Ecto neural progenitor cell (in vitro differentiated cells): ENCODE data around the gene VDR.
"Not testable (repeated sequence)": the region's sequence is repeated elsewhere in the genome, so short reads cannot be mapped to it uniquely, and the experiment has no call there.

Source experiments
- DNase-seq: peaks from one replicate; pipeline ENCODE4 v3.0.0-alpha.2; 2018; ENCODE audit warnings: low spot score

The VDR gene

GRCh38 chr12:47828008-47828975 lies 76.5 kb downstream of the VDR start:
- DNase-seq = no peak

GRCh38 chr12:47825173-47825639 lies 79.6 kb downstream of the VDR start:
- no peak for DNase-seq

- no peak for DNase-seq
Observed at GRCh38 chr12:47824635-47825034, 80.2 kb downstream of the VDR start.

GRCh38 chr12:47824198-47824597 lies 80.6 kb downstream of the VDR start:
- no peak for DNase-seq

- DNase-seq = no peak
Observed at GRCh38 chr12:47823422-47824086, 81.2 kb downstream of the VDR start.

GRCh38 chr12:47822863-47823262 lies 81.9 kb downstream of the VDR start:
- no peak for DNase-seq

GRCh38 chr12:47822401-47822800 lies 82.4 kb downstream of the VDR start:
- no peak for DNase-seq

- DNase-seq = no peak
Observed at GRCh38 chr12:47821346-47821706, 83.5 kb downstream of the VDR start.

- DNase-seq = peak; percentile 96
Observed at GRCh38 chr12:47820631-47821345, 84.0 kb downstream of the VDR start.

- peak; percentile 91 for DNase-seq
Observed at GRCh38 chr12:47819896-47820630, 84.7 kb downstream of the VDR start, which contains the start of gene HDAC7. TSS of gene HDAC7 (minus strand) at chr12:47819903. CDS start at chr12:47819785, 118 bp downstream.

- DNase-seq = peak; percentile 91
Observed at GRCh38 chr12:47819138-47819895, 85.5 kb downstream of the VDR start.

GRCh38 chr12:47818467-47819137 lies 86.2 kb downstream of the VDR start:
- DNase-seq = no peak

GRCh38 chr12:47818007-47818376 lies 86.8 kb downstream of the VDR start:
- no peak for DNase-seq

GRCh38 chr12:47817272-47818006 lies 87.4 kb downstream of the VDR start:
- no peak for DNase-seq

- DNase-seq = no peak
Observed at GRCh38 chr12:47816403-47817271, 88.2 kb downstream of the VDR start.

GRCh38 chr12:47815447-47815846 lies 89.3 kb downstream of the VDR start:
- not testable (repeated sequence) for DNase-seq

GRCh38 chr12:47814539-47815170 lies 90.1 kb downstream of the VDR start:
- DNase-seq = no peak

GRCh38 chr12:47813511-47814196 lies 91.1 kb downstream of the VDR start:
- peak; percentile 76 for DNase-seq
